HEK293 (cell line): Measurements from ENCODE around the gene KCNK6.

Experiments used
- BCL11A ChIP-seq: fragments of 450-650 bp; formaldehyde crosslinking; IDR thresholded peaks from 2 replicates; pipeline ENCODE4 v1.5.1; 2016; ENCODE audit warnings: low read depth, missing biosample characterization, missing genetic modification characterization
- EGR2 ChIP-seq: fragments of 450-650 bp; formaldehyde crosslinking; IDR thresholded peaks from 2 replicates; pipeline ENCODE4 v1.5.1; 2016; ENCODE audit warnings: low read depth, missing biosample characterization, missing genetic modification characterization
- FEZF1 ChIP-seq: fragments of 450-650 bp; formaldehyde crosslinking; IDR thresholded peaks from 2 replicates; pipeline ENCODE4 v1.5.1; 2016; ENCODE audit warnings: missing biosample characterization, missing genetic modification characterization
- GLIS2 ChIP-seq: fragments of 450-650 bp; formaldehyde crosslinking; IDR thresholded peaks from 2 replicates; pipeline ENCODE4 v1.5.1; 2016; ENCODE audit warnings: missing biosample characterization, missing genetic modification characterization
- HOXD13 ChIP-seq: sonication (generic); formaldehyde crosslinking; IDR thresholded peaks from 2 replicates; pipeline ENCODE4 v1.8.0; 2022; ENCODE audit warnings: missing genetic modification reagents, borderline replicate concordance
- KLF1 ChIP-seq: fragments of 450-650 bp; formaldehyde crosslinking; IDR thresholded peaks from 2 replicates; pipeline ENCODE4 v1.5.1; 2016; ENCODE audit warnings: missing biosample characterization, missing genetic modification characterization
- KLF10 ChIP-seq: fragments of 450-650 bp; IDR thresholded peaks from 2 replicates; pipeline ENCODE4 v1.5.1; 2018; ENCODE audit warnings: missing biosample characterization, mild to moderate bottlenecking, missing genetic modification characterization
- OSR2 ChIP-seq: fragments of 450-650 bp; formaldehyde crosslinking; IDR thresholded peaks from 2 replicates; pipeline ENCODE4 v1.5.1; 2016; ENCODE audit warnings: missing biosample characterization, missing genetic modification characterization
- PRDM1 ChIP-seq: fragments of 450-650 bp; formaldehyde crosslinking; IDR thresholded peaks from 2 replicates; pipeline ENCODE4; 2016; ENCODE audit warnings: missing biosample characterization, missing genetic modification characterization
- SCRT1 ChIP-seq: fragments of 450-650 bp; formaldehyde crosslinking; IDR thresholded peaks from 2 replicates; pipeline ENCODE4 v1.5.1; 2016; ENCODE audit warnings: missing biosample characterization, missing genetic modification characterization, borderline replicate concordance
- SP2 ChIP-seq: fragments of 450-650 bp; formaldehyde crosslinking; IDR thresholded peaks from 2 replicates; pipeline ENCODE4 v1.5.1; 2016; ENCODE audit warnings: missing biosample characterization, missing genetic modification characterization
- SP7 ChIP-seq: fragments of 450-650 bp; formaldehyde crosslinking; IDR thresholded peaks from 2 replicates; pipeline ENCODE4 v1.5.1; 2016; ENCODE audit warnings: missing biosample characterization, missing genetic modification characterization
- ZBTB26 ChIP-seq: fragments of 450-650 bp; formaldehyde crosslinking; optimal IDR thresholded peaks from 2 replicates; pipeline ENCODE3; 2016; ENCODE audit warnings: missing biosample characterization, mild to moderate bottlenecking, missing genetic modification characterization
- ZBTB48 ChIP-seq: fragments of 450-650 bp; formaldehyde crosslinking; IDR thresholded peaks from 2 replicates; pipeline ENCODE4 v1.5.1; 2016; ENCODE audit warnings: missing biosample characterization, missing genetic modification characterization
- ZNF138 ChIP-seq: fragments of 450-650 bp; formaldehyde crosslinking; IDR thresholded peaks from 2 replicates; pipeline ENCODE4 v1.5.1; 2016; ENCODE audit warnings: missing biosample characterization, missing genetic modification characterization, borderline replicate concordance
- ZNF341 ChIP-seq: fragments of 450-650 bp; formaldehyde crosslinking; IDR thresholded peaks from 2 replicates; pipeline ENCODE4; 2016; ENCODE audit warnings: low read depth, missing biosample characterization, missing genetic modification characterization
- ZNF398 ChIP-seq: fragments of 450-650 bp; formaldehyde crosslinking; IDR thresholded peaks from 2 replicates; pipeline ENCODE4 v1.5.1; 2017; ENCODE audit warnings: missing biosample characterization, missing genetic modification characterization
- ZNF48 ChIP-seq: fragments of 450-650 bp; formaldehyde crosslinking; IDR thresholded peaks from 2 replicates; pipeline ENCODE4 v1.5.1; 2016; ENCODE audit warnings: missing biosample characterization, missing genetic modification characterization
- ZNF488 ChIP-seq: fragments of 450-650 bp; formaldehyde crosslinking; IDR thresholded peaks from 2 replicates; pipeline ENCODE4 v1.5.1; 2016; ENCODE audit warnings: missing biosample characterization, missing genetic modification characterization
- ZNF501 ChIP-seq: fragments of 450-650 bp; formaldehyde crosslinking; IDR thresholded peaks from 2 replicates; pipeline ENCODE4 v1.5.1; 2016; ENCODE audit warnings: missing biosample characterization, missing genetic modification characterization
- ZNF555 ChIP-seq: fragments of 450-650 bp; formaldehyde crosslinking; conservative IDR thresholded peaks from 2 replicates; pipeline ENCODE4 v1.5.1; 2017; ENCODE audit warnings: missing biosample characterization, mild to moderate bottlenecking, missing genetic modification characterization, inconsistent platforms
- ZNF560 ChIP-seq: fragments of 450-650 bp; formaldehyde crosslinking; IDR thresholded peaks from 2 replicates; pipeline ENCODE4 v1.5.1; 2017; ENCODE audit warnings: missing biosample characterization, missing genetic modification characterization, borderline replicate concordance
- ZNF571 ChIP-seq: fragments of 450-650 bp; formaldehyde crosslinking; IDR thresholded peaks from 2 replicates; pipeline ENCODE4 v1.5.0; 2017; ENCODE audit warnings: missing biosample characterization, missing genetic modification characterization
- ZNF624 ChIP-seq: fragments of 450-650 bp; formaldehyde crosslinking; IDR thresholded peaks from 2 replicates; pipeline ENCODE4 v1.5.1; 2017; ENCODE audit warnings: missing biosample characterization, missing genetic modification characterization
- ZSCAN23 ChIP-seq: fragments of 450-650 bp; formaldehyde crosslinking; IDR thresholded peaks from 2 replicates; pipeline ENCODE4 v1.5.1; 2016; ENCODE audit warnings: missing biosample characterization, missing genetic modification characterization
- TF ChIP-seq, protein P1 (sequence below): fragments of 450-650 bp; formaldehyde crosslinking; IDR thresholded peaks from 2 replicates; pipeline ENCODE4 v1.5.1; 2016; ENCODE audit warnings: missing biosample characterization, missing genetic modification characterization
- TF ChIP-seq, protein P2 (sequence below): fragments of 450-650 bp; formaldehyde crosslinking; IDR thresholded peaks from 2 replicates; pipeline ENCODE4 v1.5.1; 2016; ENCODE audit warnings: missing biosample characterization, missing genetic modification characterization

KCNK6 gene

GRCh38 chr19:38362076-38362945, 42.7 kb downstream of the KCNK6 start (continued):
- TF ChIP-seq FEZF1 (tag by site-specific recombination) (no peak), ZNF571 (tag by site-specific recombination) (no peak), KLF10 (tag by site-specific recombination) (peak; percentile 98), SP7 (tag by site-specific recombination) (peak; percentile 77), PRDM1 (tag by site-specific recombination) (no peak), ZBTB48 (tag by site-specific recombination) (peak; percentile 59; the same call in 1 of the 2 replicates), EGR2 (peak; percentile 95), GLIS2 (tag by site-specific recombination) (peak; percentile 100), HOXD13 (no peak), ZNF560 (tag by site-specific recombination) (no peak), OSR2 (0 out of 2 replicates have a peak, but pooled peaks have one; percentile 5), ZSCAN23 (tag by site-specific recombination) (0 out of 2 replicates have a peak, but pooled peaks have one; percentile 75), KLF1 (tag by site-specific recombination) (peak; percentile 90), ZBTB26 (tag by site-specific recombination) (peak; percentile 66), SP2 (tag by site-specific recombination) (peak; percentile 83), SCRT1 (no peak), ZNF501 (tag by site-specific recombination) (peak; percentile 52; the same call in 1 of the 2 replicates), BCL11A (peak; percentile 5; the same call in 1 of the 2 replicates), ZNF138 (tag by site-specific recombination) (no peak), ZNF488 (tag by site-specific recombination) (no peak), ZNF341 (tag by site-specific recombination) (peak; percentile 49), ZNF398 (no peak), ZNF48 (no peak), ZNF555 (no peak), ZNF624 (tag by site-specific recombination) (0 out of 2 replicates have a peak, but pooled peaks have one; percentile 14)
- TF ChIP-seq, protein P1, sequence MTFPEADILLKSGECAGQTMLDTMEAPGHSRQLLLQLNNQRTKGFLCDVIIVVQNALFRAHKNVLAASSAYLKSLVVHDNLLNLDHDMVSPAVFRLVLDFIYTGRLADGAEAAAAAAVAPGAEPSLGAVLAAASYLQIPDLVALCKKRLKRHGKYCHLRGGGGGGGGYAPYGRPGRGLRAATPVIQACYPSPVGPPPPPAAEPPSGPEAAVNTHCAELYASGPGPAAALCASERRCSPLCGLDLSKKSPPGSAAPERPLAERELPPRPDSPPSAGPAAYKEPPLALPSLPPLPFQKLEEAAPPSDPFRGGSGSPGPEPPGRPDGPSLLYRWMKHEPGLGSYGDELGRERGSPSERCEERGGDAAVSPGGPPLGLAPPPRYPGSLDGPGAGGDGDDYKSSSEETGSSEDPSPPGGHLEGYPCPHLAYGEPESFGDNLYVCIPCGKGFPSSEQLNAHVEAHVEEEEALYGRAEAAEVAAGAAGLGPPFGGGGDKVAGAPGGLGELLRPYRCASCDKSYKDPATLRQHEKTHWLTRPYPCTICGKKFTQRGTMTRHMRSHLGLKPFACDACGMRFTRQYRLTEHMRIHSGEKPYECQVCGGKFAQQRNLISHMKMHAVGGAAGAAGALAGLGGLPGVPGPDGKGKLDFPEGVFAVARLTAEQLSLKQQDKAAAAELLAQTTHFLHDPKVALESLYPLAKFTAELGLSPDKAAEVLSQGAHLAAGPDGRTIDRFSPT (tag by site-specific recombination): peak; percentile 72
- TF ChIP-seq, protein P2, sequence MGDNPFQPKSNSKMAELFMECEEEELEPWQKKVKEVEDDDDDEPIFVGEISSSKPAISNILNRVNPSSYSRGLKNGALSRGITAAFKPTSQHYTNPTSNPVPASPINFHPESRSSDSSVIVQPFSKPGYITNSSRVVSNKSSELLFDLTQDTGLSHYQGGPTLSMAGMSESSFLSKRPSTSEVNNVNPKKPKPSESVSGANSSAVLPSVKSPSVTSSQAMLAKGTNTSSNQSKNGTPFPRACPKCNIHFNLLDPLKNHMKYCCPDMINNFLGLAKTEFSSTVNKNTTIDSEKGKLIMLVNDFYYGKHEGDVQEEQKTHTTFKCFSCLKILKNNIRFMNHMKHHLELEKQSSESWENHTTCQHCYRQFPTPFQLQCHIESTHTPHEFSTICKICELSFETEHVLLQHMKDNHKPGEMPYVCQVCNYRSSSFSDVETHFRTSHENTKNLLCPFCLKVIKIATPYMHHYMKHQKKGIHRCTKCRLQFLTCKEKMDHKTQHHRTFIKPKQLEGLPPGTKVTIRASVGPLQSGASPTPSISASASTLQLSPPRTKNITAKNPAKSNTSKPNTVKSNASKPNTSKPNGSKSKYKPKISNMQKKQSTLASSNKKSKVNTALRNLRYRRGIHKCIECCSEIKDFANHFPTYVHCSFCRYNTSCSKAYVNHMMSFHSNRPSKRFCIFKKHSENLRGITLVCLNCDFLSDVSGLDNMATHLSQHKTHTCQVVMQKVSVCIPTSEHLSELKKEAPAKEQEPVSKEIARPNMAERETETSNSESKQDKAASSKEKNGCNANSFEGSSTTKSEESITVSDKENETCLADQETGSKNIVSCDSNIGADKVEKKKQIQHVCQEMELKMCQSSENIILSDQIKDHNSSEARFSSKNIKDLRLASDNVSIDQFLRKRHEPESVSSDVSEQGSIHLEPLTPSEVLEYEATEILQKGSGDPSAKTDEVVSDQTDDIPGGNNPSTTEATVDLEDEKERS (tag by site-specific recombination): peak; percentile 81; the same call in 1 of the 2 replicates
